HG02981 (cell line): Measurements from ENCODE around the gene ITPRIP.
A peak's percentile ranks its signal among the peaks of the same experiment; 100 is the strongest.

ENCODE experiments used
- ATAC-seq: cut with Tn5 transposase; IDR thresholded peaks from one replicate; pipeline ENCODE4 v1.9.1; 2021; ENCODE audit warnings: mild to moderate bottlenecking, moderate library complexity; ENCODE audit not compliant: unreplicated experiment

The ITPRIP gene

GRCh38 chr10:104342941-104343411 is 4.7 kb upstream of the ITPRIP start:
- ATAC-seq: no peak

- no peak for ATAC-seq
Observed at GRCh38 chr10:104340641-104341040, 2.4 kb upstream of the ITPRIP start.

GRCh38 chr10:104340111-104340526 is 1.9 kb upstream of the ITPRIP start:
- no peak for ATAC-seq

GRCh38 chr10:104339469-104340110 is 1.3 kb upstream of the ITPRIP start:
- ATAC-seq: no peak

GRCh38 chr10:104337521-104337984 is 712 bp downstream of the ITPRIP start:
- peak; percentile 36 for ATAC-seq

GRCh38 chr10:104336821-104337467 is 1.3 kb downstream of the ITPRIP start:
- ATAC-seq: peak; percentile 27

- ATAC-seq: no peak
Observed at GRCh38 chr10:104334965-104335650, 3.2 kb downstream of the ITPRIP start.

GRCh38 chr10:104334561-104334960 is 3.7 kb downstream of the ITPRIP start:
- ATAC-seq: no peak

GRCh38 chr10:104333728-104334373 is 4.4 kb downstream of the ITPRIP start:
- no peak for ATAC-seq

GRCh38 chr10:104333032-104333727 is 5.1 kb downstream of the ITPRIP start:
- no peak for ATAC-seq

- no peak for ATAC-seq
Observed at GRCh38 chr10:104332243-104333031, 5.8 kb downstream of the ITPRIP start.

GRCh38 chr10:104331208-104331838 is 6.9 kb downstream of the ITPRIP start:
- ATAC-seq: no peak

- no peak for ATAC-seq
Observed at GRCh38 chr10:104330168-104331110, 7.8 kb downstream of the ITPRIP start.

GRCh38 chr10:104329735-104330134 is 8.5 kb downstream of the ITPRIP start:
- no peak for ATAC-seq

- ATAC-seq: peak; percentile 40
Observed at GRCh38 chr10:104328896-104329710, 9.2 kb downstream of the ITPRIP start.

- ATAC-seq: peak; percentile 15
Observed at GRCh38 chr10:104328646-104328895, 9.7 kb downstream of the ITPRIP start.

GRCh38 chr10:104327745-104328645 is 10.3 kb downstream of the ITPRIP start:
- no peak for ATAC-seq
